ENCODE results near the gene MYO16.

GRCh38 chr13:109021558-109021957 lies 392.1 kb downstream of the MYO16 start:
- TF ChIP-seq CTCF (IDR thresholded peaks at IDR 0.05) = no peak
- TF ChIP-seq POLR2AphosphoS5 (IDR thresholded peaks at IDR 0.05; ENCODE audit: insufficient read depth in 1 of 2, low read depth in 1 of 2) = no peak
